ENCODE results near the gene FAM149B1.
"Not testable (repeated sequence)": the region's sequence is repeated elsewhere in the genome, so short reads cannot be mapped to it uniquely, and the experiment has no call there.

Gene FAM149B1

DNA sequence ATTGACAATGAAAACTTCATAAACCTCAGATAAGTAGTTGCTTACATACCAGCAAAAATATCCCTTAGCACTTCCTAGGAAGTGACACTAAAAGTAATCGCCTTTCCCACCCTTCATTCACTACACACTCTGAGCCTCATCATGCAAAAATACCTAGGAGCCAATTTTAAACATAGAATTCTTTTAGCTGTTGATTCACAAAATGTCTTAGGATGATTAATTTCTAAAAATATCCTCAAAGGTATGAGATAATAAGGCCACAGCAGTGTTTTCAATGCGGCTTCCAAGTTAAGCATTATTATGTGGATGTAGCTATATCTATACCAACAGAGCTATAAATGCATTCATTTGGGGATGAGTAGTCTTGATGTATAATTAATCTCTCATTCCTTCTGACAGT is 66.0 kb downstream of the FAM149B1 start:
- no peak for DNase-seq (ENCODE audit: low spot score)

DNA sequence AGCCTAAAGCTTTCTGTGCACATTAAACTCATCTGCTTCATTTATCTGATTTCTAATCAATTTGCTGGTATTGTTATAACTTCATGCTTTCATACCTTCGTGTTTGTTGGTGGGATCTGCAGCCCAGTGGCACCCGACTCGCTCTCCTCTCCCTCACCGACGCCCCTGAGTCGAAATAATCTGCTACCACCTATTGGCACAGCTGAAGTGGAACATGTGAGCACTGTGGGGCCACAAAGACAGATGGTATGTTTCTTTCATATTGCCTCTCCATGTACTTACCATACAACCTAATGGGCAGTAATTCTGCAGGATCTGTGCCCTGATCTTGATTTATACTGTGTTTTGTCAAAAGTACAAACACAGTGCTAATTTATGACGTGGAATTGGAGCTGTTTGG is 66.8 kb downstream of the FAM149B1 start:
- DNase-seq (ENCODE audit: low spot score) = no peak

DNA sequence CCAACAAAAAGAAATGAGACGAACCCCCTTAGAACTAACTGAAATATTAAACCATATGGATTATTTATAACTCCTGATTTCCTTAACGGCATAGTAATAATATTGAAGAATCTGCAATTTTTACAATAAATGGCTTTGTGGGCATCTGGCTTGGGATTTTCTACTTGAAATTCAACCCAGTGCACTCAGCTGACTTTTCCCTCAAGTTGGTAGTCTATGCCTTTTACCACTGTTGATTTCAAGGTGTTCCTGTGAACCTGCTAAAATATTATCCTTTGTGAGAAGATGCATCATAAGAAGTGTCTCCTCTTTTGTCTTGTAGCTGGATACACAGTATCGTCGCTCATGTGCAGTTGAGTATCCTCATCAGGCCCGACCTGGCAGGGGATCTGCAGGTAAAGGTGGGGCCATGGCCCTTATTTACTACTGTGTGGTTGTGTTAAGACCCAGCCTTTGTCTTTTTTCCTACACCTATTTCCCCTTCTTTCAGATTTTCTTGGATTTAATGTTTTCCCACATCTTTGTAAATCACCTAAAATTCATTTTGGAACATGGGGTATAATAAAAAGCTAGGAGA is 71.2 kb downstream of the FAM149B1 start:
- no peak for DNase-seq (ENCODE audit: low spot score)

DNA sequence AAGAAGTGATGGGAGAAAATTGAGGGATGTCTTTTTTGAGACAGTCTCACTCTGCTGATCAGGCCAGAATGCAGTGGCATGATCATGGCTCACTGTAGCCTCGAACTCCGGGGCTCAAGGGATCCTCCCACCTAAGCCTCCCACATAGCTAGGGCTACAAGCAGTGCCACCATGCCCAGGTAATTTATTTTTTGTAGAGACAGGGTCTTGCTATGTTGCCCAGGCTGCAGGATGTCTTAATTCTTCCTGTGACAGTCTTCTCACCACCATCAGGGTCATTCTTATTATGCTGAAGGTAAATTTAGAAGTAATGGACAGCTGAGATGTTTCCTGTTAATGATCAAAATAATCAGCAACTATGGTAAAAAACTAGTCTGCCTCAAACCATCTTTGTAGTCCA is 72.0 kb downstream of the FAM149B1 start:
- DNase-seq (ENCODE audit: low spot score) = no peak

DNA sequence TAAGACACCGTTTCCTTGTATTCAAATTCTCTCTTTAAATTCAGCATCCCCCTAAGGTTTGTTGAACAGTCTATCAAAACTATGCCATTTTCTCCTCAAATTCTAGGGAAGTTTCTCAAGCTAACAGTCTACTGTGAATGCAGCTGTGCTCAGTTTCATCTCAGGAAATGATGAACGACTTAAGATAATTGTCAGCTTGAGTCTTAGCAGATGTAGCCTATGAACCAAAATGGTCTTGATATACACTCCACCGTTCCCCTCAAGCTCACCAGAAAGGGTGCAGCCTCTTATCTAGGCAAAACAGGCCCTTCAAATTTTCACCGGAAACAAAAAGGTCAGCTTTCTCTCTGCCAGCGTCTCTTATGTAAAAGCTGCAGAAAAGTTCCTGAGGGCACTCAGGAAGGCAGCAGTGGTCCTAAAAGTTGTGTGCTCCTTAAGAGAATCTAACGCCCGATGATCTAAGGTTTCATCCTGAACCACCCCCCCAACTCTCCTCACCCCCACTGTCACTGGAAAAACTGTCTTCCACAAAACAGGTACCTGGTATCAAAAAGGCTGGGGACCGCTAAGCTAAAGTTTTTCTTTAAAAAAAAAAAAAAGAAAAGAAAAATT is 77.1 kb downstream of the FAM149B1 start:
- DNase-seq (ENCODE audit: low spot score) = no peak

DNA sequence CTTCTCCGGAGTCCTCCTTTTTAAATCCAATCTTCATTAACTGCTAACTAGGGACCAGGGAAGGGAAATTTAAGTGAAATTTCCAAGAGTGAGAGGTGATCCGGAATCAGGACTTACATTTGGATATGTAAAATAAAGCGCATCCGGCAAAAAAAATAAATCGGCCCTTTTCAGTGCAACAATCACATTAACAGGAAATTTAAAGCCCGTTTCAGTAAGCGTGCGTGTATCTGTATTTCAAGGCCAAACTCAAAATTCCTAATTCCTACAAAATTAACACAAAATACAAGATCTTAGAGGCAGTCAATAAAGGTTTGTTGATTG is 78.4 kb downstream of the FAM149B1 start:
- DNase-seq (ENCODE audit: low spot score) = no peak

DNA sequence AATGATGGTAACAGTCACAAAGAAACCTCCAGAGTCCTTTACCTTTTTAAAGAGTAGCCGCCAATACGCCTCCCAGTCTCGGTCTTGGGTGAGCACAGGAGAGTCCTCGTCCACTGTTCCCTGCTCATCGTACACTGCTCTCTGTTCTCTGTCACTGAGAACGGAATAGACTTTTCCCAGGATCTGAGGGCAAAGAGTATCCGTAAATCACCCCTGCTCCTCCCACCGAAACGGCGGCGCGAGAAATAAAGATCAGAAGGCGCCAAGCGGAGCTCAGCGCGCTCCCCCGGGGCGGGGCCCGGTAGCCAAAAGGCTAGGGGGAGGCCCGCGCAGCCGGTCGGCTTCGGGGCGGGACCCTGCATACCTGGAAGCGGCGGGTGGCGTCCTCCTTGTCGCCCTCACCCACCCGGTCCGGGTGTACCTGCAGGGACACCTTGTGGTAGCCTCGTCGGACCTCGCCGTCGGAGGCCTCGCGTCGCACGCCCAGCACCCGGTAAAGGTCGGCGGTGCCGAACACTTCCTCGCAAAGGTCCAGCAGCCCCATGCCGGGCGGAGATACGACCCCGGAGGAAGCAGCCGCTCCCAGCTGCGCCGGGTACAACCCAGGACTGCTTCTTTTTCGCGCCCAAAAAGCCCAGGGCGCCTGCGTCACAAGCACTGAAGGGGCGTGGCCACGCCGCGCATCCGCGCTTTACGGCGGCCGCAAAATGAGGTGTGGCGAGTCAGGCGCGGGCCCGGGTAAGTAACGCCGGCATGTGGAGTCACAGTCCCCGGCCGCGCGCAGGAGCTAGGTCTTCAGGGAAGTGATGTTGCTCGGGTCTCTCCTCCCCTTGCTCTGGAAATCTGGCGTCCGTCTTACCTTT is 79.0 kb downstream of the FAM149B1 start, which contains the start of gene DNAJC9:
TSS of gene DNAJC9 (minus strand) at position 610 of the 863 bp plus-strand sequence. CDS start at position 544, 66 bp downstream.
- peak; percentile 96 for DNase-seq (ENCODE audit: low spot score)

DNA sequence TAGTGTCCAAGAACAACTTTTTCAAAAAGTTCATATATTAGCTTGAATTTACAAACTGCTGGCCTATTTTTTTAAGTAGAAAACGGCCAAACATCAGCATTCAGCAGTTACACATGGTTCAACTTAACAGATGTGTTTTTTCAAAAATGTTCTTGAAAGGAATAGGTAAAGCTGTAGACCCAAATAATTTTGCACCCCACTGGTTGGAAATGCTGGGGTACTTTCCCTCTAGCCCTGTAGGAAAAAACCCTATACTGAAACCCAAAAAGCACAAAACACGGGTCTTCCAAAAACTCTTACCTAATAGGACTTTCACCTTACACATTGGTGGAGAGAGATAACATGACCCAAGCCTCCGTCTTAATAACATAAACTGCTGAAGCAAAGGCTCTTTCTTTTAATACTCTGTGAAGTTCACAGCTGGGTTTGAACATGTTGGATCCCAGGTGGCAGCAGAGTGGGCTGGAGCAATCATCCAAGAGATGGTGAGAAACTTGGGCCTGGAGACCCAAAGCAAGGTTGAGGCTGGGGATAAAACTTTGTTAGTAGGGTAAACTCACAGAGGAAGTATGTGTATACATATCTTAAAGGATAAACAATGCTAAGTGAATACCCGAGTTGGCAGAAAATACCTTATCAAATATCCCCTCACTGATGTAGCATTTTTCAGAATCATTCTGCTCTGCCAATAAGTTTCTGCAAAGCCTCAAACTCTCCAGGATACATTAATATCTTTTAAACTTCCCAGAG is 79.8 kb downstream of the FAM149B1 start:
- peak; percentile 16 for DNase-seq (ENCODE audit: low spot score)

DNA sequence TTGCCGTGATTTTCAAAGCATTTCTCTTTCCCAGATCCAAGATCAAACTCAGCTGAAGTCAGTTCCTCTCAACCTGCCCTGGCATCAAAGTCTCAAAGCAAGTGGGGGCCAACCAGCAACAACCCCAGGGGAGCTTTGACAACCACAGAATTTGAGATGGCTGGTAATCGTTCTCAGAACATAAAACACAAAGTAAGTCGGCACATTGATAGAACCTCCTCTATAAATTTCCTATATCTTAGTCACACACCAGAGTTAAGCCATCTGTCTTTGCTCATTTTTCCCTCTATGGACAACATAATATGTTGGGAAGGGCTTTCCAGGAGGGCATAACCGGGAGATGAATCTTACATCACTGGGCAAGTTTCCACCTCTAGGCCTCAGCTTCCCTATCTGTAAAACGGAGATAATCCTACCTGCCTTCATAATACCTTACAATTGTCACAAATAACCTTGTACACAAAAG is 80.4 kb downstream of the FAM149B1 start:
- DNase-seq (ENCODE audit: low spot score) = no peak

DNA sequence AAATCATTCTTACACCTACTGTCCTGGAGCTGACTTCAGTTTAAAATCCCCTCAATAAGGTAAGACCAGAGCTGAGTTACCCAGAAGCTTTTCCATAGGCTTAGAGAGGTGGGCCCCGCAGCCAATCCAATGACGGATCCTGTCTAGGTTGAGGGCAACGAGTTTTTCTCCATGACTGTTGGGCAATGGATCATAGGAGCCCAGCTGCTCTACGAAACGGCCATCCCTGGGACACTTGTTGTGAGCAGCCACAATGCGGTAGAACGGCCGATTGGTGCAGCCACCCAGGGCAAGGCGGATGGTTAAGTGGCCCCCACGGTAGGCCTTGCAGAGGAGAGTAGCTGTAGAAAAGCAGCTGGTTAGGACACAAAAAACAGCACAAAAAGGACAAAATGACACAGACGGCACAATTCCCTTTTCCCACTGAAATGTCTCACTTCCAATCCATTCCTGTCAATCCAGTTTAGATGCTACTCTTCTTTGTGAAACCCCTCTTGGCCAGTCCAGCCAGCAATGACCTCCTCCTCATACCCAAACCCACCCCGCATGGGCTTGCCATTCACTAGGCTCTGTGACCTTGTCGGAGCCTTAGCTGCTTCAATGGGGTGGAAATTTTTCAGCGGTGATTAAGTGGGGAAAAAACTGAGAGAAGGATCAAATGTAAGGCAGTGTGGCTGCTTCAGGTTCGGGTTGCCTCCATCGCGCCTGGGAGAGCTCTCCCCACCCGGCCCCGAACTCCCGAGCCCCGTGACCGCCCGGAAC is 83.9 kb downstream of the FAM149B1 start:
- peak; percentile 83 for DNase-seq (ENCODE audit: low spot score)

DNA sequence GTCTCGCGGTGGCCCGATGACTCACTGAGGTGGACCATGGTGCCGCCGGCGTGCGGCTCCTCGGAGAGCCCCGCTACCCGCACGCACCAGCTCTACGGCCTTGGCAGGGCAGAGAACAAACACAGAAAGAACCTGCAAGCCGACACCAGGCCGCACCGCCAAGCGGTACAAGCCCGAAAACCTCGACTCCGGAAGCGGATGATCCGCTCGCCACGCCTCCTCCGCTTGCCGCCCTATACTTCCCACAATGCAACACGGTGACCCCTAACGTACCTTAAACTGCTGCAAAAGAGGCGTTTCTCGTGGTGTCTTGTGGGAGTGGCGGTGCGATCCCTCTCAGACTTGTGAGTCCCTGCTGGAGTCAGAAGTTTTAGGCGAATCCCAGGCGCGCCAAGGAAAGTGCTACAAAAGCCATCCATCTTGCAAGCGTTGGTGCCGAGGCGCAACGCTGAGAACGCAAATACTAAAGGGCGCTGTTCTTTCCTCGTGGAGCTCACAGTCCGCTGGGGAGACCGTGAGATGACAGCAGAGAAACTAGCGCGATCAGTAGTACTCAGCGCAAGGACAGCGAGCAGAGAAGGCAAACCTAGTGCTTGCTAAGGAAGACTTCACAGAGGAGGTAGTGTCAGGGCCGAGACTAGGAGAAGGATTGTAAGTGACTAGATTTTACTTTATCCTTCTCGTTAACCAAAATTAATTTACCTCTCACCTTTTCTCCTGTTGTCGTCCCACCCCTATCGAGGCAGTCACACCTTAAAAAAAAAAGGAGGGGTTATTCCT is 84.7 kb downstream of the FAM149B1 start, which contains the start of gene MRPS16:
TSS of gene MRPS16 (minus strand) at position 200 of the 780 bp plus-strand sequence. CDS start at position 38, 162 bp downstream.
- peak; percentile 92 for DNase-seq (ENCODE audit: low spot score)

DNA sequence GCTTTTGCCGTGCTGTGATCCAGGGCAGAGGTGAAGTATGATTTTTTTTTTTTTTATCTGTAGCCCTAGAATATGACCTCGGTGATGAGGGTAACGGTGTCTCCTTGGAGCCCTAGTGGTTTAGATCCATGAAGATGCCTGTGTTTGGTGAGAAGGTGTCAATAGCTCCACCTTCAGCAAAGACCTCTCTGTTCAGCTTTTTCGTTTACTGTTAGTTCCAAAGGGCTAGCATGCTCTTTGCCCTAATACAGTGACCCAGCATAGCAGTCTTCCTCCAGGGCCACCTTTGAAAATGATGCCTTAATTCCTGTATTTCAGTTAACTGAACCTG is 85.3 kb downstream of the FAM149B1 start:
- DNase-seq (ENCODE audit: low spot score) = no peak

DNA sequence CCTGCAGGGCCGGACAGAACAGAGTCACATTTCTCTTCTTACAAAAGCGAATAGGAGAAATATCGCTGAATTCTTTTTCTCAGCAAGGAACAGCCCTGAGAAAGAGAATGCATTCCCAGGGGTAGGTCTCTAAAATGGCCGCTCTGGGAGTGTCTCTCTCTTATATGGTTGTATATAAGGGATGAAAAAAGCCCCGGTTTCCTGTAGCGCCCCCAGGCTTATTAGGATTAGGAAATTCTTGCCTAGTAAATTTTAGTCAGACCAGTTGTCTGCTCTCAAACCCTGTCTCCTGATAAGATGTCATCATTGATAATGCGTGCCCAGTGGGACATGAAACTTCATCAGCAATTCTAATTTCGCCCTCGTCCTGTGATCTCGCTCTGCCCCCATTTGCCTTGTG is 90.7 kb downstream of the FAM149B1 start:
- DNase-seq (ENCODE audit: low spot score) = not testable (repeated sequence)

DNA sequence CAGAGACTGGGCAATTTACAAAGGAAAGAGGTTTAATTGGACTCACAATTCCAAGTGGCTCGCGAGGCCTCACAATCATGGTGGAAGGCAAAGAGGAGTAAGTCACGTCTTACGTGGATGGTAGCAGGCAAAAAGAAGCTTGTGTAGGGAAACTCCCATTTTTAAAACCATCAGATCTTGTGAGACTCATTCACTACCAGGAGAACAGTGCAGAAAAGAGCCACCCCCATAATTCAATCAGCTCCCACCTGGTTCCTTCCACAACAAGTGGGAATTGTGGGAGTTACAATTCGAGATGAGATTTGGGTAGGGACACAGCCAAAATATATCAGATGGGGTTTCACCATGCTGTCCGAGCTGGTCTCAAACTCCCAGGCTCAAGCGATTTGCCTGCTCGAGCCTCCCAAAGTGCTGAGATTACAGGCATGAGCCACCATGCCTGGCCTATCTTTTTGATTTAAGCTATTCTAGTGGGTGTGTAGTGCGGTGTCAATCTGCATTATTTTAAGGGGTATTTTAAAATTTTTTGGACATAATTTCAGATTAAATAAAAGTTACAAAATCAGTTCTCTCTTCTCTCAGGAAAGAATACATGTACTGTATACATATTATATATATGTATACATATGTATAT is 93.6 kb downstream of the FAM149B1 start:
- DNase-seq (ENCODE audit: low spot score) = no peak

DNA sequence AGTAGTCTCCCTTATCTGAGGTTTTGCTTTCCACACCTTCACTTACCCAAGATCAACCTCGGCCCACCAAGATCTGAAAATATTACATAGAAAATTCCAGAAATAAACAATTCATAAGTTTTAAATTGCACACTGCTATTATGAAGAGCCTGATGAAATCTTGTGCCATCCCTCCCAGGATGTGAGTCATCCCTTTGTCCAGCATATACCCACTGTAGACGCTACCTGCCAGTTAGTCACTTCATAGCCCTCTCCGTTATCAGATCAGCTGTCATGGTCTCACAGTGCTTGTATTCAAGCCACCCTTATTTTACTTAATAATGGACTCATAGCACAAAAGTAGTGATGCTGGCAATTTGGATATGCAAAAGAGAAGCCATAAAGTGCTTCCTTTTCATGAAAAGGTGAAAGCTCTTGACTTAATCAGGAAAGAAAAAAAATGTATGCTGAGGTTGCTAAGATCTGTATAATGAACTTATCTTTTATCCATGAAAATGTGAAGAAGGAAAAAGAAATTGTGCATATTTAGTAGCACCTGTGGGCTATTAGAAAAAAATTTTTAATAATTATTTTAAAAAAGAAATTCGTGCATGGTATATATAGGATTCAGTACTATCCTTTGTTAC is 94.3 kb downstream of the FAM149B1 start:
- no peak for DNase-seq (ENCODE audit: low spot score)

DNA sequence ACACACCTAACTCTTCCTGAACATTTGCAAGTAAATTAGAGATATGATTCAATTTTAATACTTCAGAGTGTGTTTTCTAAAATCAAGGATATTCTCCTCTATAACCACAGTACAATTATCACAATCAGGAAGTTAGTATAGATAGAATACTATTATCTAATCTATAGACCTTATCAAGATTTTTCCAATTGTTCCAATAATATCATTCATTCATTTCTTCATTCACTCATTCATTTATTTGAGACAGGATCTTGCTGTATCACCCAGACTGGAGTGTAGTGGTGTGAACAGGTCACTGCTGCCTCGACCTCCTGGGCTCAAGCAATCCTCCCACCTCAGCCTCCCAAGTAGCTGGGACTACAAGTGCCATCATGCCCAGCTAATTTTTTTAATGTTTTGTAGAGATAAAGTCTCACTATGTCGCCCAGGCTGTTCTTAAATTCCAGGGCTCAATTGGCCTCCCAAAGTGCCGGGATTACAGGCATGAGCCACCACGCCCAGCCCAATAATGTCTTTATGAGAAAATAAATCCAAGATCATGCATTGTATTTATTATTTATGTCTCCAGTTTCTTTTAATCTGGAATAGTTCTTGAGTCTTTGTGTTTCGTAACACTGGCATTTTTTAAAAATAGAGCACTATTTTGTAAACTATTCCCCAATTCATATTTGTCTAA is 95.1 kb downstream of the FAM149B1 start:
- no peak for DNase-seq (ENCODE audit: low spot score)

DNA sequence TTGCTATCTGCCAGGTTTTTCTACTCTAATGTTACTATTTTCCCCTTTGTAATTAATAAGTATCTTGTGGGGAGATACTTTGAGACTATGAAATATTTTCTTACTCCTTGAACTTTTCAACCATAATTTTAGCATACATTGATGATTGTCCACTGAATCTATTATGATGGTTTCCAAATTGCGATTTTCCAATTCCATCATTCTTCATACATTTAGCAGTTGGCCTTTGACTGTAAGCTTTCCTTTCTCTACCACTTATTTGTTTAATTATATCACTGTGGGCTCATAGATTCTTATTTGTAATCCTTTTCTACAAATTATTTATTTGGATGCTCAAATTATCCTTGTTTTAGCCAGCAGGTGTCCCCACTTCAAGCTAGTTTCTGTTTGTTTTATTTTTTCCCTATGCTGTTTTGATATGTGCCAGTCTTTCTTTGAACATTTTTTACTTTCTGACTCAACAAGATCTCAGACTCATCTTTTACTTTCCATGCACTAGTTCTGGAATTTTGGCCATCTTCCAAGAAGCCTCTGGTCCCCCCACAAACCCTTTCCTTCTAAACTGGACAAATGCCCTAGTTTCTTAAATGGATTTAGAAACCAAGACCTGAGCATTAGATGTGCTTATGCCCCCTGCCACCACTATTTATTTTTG is 95.9 kb downstream of the FAM149B1 start:
- DNase-seq (ENCODE audit: low spot score) = peak; percentile 27

DNA sequence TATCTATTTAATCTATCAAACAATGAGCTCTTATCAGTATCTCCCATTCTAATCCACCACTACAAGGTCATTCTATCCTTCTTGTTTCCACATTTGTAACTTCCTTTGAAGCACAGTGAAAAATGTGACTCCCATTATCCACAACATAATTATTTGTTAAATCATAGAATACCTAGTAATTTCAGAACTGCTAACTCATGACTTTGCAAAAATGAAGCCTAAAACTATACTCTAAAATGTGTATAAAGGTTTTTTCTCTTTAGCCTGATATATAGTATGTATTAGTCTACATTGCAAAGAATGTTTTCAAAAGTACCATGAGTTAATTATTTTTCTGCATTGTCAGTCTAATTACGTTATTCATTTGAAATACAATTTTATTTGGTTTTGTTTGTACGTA is 96.5 kb downstream of the FAM149B1 start:
- DNase-seq (ENCODE audit: low spot score) = no peak

DNA sequence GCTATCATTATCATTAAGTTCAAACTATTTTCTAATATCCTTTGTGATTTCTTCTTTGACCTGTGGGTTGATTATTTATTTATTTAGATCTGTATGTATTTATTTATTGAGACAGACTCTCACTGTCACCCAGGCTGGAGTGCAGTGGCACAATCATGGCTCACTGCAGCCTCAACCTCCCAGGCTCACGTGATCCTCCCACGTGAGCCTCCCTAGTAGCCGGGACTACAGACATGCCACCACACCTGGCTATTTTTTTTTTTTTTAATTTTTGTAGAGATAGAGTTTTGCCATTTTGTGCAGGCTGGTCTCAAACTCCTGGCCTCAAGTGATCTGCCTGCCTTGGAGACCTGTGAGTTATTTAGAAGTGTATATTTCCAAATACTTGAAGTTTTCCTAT is 113.2 kb downstream of the FAM149B1 start:
- DNase-seq (ENCODE audit: low spot score) = no peak
